IPS-18c (cell line): ENCODE data around the gene SPDYE1.
"Not testable (repeated sequence)": the region's sequence is repeated elsewhere in the genome, so short reads cannot be mapped to it uniquely, and the experiment has no call there.

Experiments used
- H3K4me3 ChIP-seq: 2 replicates; pipeline ENCODE4 v1.7.0; 2013; ENCODE audit warnings: low read depth, mild to moderate bottlenecking, low read length, moderate library complexity; ENCODE audit not compliant: insufficient read depth
- H3K9me3 ChIP-seq: one replicate; pipeline ENCODE4 v1.6.1; 2013; ENCODE audit warnings: mild to moderate bottlenecking, low read length, moderate library complexity; ENCODE audit not compliant: control insufficient read depth, insufficient read depth

Gene SPDYE1

GRCh38 chr7:44033971-44034844 lies 36.5 kb downstream of the SPDYE1 start:
- H3K4me3 ChIP-seq, H3K9me3 ChIP-seq: not testable (repeated sequence)

GRCh38 chr7:44036364-44036763 lies 38.7 kb downstream of the SPDYE1 start:
- not testable (repeated sequence) for H3K4me3 ChIP-seq, H3K9me3 ChIP-seq

GRCh38 chr7:44037951-44038350 lies 40.3 kb downstream of the SPDYE1 start:
- not testable (repeated sequence) for H3K4me3 ChIP-seq, H3K9me3 ChIP-seq

- H3K4me3 ChIP-seq, H3K9me3 ChIP-seq: not testable (repeated sequence)
These were observed 40.9 kb downstream of the SPDYE1 start for GRCh38 chr7:44038553-44038952.

- not testable (repeated sequence) for H3K4me3 ChIP-seq, H3K9me3 ChIP-seq
These were observed 41.4 kb downstream of the SPDYE1 start for GRCh38 chr7:44038961-44039558.

GRCh38 chr7:44039800-44040492 lies 42.2 kb downstream of the SPDYE1 start:
- not testable (repeated sequence) for H3K4me3 ChIP-seq

GRCh38 chr7:44040493-44040891 lies 42.8 kb downstream of the SPDYE1 start:
- H3K4me3 ChIP-seq, H3K9me3 ChIP-seq: not testable (repeated sequence)

More at GRCh38 chr7:44039800-44040492, 42.2 kb downstream of the SPDYE1 start:
- not testable (repeated sequence) for H3K9me3 ChIP-seq

- no peak overlapping the region for H3K4me3 ChIP-seq
These were observed 44.5 kb downstream of the SPDYE1 start for GRCh38 chr7:44042221-44042620.

GRCh38 chr7:44043902-44044301 lies 46.2 kb downstream of the SPDYE1 start:
- H3K4me3 ChIP-seq = peak overlapping the region; percentile 78
- no peaks in the 10 kb centered on the region for H3K9me3 ChIP-seq

More at GRCh38 chr7:44042221-44042620, 44.5 kb downstream of the SPDYE1 start:
- H3K9me3 ChIP-seq = no peaks in the 10 kb centered on the region

GRCh38 chr7:44044315-44045225 lies 46.9 kb downstream of the SPDYE1 start, which contains the start of gene DBNL:
Gene DBNL, plus strand, starts transcription at chr7:44044702. Its CDS starts 36 bp downstream, at chr7:44044738.
- Histone ChIP-seq H3K9me3 (no peaks in the 10 kb centered on the region), H3K4me3 (peak within 1 kb of the TSS; percentile 78)

- Histone ChIP-seq H3K9me3 (no peaks in the 10 kb centered on the region), H3K4me3 (peak overlapping the region; percentile 78)
These were observed 47.7 kb downstream of the SPDYE1 start for GRCh38 chr7:44045226-44046014.

- Histone ChIP-seq H3K4me3 (no peak overlapping the region), H3K9me3 (no peaks in the 10 kb centered on the region)
These were observed 48.8 kb downstream of the SPDYE1 start for GRCh38 chr7:44046321-44047061.

GRCh38 chr7:44048031-44048795 lies 50.5 kb downstream of the SPDYE1 start:
- no peak overlapping the region for H3K4me3 ChIP-seq
- H3K9me3 ChIP-seq = no peaks in the 10 kb centered on the region

- Histone ChIP-seq H3K9me3 (no peaks in the 10 kb centered on the region), H3K4me3 (no peak overlapping the region)
These were observed 52.6 kb downstream of the SPDYE1 start for GRCh38 chr7:44050121-44050914.
